GM18508 (cell line): ENCODE results near the gene ZNF550.
A peak's percentile ranks its signal among the peaks of the same experiment; 100 is the strongest.

ENCODE experiments used
- ATAC-seq: cut with Tn5 transposase; IDR thresholded peaks from one replicate; pipeline ENCODE4 v1.9.1; 2021; ENCODE audit warnings: moderate number of reproducible peaks; ENCODE audit not compliant: insufficient read depth, unreplicated experiment

Gene ZNF550

DNA sequence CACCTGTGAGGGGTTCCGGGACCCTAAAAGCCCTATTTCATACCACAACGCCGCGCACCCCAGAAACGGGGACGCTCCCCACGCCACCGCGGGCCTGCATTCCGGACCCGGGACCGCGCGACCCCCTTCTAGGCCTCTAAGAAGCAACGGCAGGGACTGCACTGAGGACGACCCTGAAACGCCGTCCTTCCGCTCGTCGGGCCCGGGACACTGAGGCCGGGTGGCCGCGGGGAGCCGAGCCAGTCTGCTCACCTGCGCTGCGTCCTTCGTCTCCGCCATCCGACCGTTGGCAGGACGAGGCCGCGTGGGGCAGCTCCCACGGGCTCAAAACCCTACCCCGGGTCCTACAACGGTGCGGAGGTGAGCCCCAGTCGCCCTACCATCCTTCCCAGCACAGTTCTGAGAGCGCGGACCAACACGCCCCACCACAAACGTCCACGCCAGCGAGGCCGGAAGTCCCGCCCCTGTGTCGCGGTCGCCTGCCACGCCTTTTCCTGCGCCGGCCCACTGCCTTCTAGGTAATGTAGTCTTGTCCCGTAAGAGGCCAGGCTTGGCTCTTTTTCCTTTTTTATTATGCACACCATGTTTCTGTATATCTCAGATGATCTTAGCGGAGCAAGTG is at the start of gene ZNF550:
ZNF550 (minus strand) TSS at position 460 of the 622 bp plus-strand sequence; CDS start at position 279, 181 bp downstream.
- no peak for ATAC-seq

DNA sequence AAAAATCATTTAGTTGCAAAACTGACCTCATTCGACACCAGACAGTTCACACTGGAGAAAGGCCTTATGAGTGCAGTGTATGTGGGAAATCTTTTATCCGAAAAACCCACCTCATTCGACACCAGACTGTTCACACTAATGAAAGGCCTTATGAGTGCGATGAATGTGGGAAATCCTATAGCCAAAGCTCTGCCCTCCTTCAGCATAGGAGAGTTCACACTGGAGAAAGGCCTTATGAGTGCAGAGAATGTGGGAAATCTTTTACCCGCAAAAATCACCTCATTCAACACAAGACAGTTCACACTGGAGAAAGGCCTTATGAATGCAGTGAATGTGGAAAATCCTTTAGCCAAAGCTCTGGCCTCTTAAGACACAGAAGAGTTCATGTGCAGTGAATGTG is 47.3 kb upstream of the ZNF550 start:
- no peak for ATAC-seq

DNA sequence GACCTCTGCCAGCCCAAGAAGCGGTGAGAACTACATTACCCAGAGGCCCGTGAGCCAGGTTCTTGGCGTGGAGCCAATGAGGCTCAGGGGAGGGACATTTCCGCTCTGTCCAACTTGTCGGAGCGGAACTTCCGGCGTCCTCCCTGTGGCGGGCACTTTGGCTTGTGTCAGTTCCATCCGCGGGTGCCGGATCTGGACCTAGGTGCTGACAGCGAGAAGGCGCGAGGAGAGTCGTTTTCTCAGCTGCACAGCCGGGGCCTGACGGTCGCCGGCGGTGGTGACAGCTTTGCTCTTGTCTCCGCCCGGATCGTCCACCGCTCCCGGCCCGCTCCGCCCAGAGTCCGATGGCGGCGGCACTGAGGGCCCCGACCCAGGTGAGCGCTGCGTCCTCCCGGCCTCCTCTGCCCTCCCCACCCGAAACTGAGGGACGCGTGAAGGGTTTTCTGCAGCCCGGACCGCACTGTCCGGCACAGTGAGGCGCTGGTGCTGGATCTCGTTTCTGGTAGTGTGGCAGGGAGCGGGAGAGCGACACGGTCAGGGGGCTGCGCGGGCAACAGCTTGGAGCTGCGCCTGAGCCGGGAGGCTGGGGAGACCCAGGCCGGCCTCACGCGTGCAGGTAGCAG is 40.2 kb upstream of the ZNF550 start, which contains the start of gene ZNF530:
ZNF530 (plus strand) TSS at position 125 of the 623 bp plus-strand sequence. CDS start 4,461 bp downstream, outside the sequence.
- ATAC-seq, result peak; percentile 84

DNA sequence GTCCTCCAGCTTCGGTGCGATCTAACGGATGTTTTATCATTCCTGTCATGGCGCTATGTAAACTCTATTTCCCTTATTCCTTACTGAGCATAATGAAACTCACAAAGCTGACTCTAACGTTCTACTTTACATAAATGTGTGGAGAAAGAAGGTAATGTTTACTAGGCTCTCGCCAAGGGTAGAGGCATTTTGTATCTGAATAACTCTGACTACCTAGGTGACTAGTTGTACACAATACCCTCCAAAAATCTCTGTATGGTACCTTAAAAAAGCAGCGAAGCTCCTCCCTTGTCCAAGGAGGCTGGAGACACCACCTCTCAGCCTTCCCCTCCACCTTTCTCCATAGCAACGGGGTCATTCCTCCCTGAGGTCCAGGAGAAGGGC is 39.7 kb upstream of the ZNF550 start:
- ATAC-seq, result no peak

DNA sequence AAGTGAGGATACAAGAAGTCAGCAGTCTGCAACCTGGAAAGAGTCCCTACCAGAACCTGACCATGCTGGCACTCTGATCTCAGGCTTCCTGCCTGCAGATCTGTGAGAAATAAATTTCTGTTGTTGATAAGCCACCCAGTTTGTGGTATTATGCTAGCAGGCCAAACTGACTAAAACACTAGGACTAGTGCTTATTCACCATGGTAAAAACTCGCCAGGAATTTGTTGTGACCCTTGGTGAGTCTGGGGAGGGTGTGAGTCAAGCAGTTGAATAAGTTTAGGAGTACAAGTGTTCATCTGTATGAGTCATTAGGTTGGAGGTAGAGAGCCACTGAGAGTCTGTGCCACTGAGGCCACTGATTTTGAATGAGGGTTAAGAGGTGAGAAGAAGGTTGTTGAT is 27.9 kb upstream of the ZNF550 start:
- no peak for ATAC-seq

DNA sequence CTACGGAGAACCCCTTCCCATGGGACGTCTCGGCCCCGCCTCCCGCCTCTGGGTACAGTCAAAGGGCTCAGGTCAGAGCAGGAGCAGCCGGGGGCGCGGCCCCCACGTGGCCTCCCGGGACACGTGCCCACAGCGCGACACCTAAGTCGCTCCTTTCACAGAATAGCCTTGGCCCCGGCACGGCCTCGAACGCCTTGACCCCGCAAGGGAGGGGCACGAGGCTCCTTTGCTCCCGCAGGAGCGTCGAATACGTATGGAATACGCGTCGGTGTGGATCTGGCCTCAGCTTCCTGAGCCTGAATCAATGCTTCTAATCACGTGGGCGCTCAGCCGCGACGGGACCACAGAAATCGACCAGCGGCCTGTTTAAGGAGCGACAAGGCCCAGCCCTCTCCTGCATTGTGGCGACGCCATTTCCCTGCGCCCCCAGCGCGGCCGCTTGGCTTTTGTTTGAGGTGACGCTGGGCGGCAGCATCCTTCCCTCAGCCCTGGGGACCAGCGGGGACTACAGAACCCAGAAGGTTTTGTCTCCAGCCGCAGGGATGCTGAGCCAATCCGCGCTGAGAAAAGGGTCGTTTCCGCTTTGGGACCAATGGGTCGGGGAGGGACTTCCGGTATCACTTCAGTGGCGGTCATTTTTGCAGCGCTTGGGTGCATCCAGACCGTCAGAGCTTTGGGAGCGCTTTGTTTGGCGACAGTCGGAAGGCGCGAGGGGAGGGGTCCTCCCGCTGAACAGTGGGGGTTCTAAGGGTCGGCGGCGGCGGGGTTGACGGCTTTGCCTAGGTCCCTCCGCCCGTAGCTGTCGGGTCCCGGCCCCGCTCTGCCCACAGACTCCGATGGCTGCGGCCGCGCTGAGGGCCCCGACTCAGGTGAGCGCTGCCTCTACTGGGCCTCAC is 24.1 kb upstream of the ZNF550 start, which contains the start of gene ZIK1:
ZIK1 (plus strand) TSS at position 625 of the 896 bp plus-strand sequence; CDS start at position 837, 212 bp downstream.
- peak; percentile 68 for ATAC-seq

DNA sequence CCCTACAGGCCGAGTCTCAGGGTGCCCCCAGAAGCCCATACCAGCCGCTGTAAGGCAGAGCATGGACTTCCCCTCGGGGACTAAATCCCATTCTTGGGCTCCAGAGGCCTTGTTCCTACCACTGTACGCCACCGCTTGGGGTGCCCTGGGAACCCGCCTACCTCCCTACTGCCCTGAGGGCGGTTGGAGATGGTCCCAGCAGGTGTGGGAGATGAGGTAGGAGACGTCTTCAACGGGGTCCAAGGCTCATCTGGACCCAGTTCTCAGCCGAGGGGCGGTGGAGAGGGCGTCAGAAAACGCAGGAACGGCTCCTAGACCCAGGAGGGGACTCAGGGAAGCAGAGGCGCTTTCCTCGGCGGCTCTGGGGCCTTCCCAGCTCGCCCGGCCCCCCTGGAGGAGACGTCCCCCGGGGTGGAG is 23.4 kb upstream of the ZNF550 start:
- ATAC-seq, result no peak

DNA sequence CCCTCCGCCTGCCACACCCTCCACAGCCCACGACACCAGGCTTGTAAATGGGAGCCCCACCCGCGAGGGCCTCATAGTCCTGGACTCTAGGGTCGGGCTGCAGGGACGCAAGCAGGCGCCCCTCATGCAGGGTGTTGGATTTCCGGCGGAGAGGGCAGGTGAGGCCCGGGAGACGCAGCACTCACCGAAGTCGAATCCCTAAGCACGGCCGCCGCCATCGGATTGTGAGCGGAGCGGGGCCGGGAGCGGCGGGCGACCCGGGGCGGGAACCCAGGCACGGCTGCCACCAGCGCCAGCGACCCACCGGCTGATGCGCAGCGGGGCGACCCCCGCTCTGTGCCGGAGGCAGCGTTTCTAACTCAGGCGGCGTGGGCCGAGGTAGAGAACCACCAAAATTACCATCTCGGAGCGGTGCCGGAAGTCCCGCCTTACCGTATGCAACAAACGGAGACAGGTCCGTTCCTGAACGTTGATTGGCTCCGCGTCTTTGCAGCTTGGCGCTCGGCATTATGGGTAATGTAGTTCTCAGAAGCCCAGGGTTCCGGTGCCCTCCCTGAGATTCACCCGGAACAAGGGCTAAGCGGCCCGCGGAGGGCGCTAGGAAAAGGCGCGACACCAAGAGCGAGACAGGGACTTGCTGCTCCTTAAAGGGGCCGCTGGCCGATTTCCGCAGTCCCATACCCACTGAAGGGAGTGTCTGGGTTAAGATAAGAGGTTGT is 19.0 kb upstream of the ZNF550 start, which contains the start of gene ZNF416:
ZNF416 (minus strand) TSS at position 425 of the 719 bp plus-strand sequence; CDS start at position 218, 207 bp downstream.
- ATAC-seq, result peak; percentile 94

DNA sequence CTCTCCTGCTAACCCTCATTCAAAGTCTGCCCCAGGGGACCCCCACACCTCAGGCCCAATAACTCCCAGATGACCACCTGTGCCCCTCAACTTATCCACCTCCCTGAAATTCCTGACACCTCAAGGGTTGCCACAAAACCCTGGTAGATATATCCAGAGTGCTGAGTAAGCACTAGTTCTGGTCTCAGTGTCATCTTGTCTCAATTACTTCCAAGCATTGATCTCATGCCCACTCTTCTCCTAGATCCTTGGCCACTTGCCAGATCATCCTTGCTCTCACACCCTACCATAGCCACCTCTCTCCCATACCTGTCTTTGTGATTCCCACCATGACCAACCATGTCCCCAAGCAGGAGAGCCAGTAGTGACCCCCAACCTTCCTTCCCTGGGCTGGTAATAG is 17.0 kb upstream of the ZNF550 start:
- ATAC-seq, result no peak

DNA sequence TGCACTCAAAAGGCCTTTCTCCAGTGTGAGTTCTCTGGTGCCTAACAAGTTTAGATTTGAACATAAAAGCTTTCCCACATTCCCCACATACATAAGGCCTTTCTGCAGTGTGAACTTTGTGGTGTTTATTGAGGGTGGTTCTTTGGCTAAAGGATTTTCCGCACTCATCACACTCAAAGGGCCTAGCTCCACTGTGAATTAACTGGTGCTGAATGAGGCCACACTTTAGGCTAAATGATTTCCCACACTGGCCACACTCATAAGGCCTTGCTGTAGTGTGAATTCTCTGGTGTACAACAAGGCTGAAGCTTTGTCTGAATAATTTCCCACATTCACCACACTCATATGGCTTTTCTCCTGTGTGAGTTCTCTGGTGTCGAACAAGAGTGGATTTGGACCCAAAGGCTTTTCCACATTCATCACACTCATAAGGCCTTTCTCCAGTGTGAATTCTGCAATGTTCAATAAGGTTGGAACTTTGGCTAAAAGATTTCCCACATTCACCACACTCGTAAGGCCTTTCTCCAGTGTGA is 12.8 kb upstream of the ZNF550 start:
- ATAC-seq, result no peak

DNA sequence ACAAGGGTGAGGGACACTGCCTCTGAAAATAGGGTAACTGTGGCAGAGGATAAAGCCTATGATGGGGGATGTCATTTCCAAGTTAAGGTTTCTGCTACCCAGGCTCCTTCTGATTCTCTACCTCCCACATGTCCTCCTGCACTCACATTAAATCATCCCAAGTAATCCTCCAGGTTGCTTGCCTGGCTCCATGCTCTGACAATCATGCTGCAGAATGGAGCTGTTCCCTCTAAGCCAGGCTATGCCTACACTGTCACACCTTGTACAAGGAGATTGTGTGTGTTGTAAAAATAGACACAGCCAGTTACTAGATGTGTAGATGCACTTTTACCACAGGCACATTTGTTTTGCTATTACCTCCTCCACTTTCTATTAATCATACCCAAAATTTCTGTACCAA is 11.0 kb upstream of the ZNF550 start:
- no peak for ATAC-seq

DNA sequence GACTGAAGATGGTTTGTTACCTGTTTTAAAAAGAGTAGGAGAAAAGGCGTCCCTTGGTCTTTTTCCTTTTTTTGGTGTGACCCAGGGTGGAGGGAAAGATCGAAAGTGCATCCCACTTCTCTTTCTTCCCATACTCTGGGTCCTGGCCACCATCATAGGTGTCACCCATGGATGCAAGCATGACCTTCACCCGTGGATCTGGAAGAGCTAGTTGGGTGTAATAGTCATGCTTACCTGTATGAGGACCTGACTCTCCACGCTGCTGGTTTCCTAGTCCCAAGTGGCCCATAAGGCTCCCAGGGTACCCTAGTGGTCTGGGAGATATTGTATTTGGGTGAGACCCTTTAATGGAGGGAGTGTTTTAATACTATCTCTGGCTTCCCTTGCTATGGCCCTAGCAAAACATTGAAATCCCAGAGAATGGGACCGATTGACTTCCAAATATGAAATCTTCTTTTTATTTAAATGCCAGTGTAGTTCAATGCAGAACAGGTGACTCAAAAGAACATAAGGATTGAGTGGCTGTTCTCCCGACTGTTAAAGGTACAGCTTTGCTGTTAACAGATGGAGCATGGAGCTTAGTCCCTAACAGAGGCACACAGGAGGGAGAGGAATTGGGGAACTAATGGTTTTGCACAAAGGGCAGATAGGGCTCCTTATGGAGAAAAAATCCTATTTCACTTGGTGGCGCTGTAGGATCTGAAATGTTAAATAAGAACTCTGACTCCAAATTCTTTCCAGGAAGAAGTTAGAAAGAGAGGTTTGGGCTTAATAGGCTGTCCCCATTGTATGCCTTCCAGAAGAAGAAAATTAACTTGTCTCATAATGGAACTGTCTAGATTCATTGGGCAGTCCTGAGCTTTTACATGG is 7.0 kb upstream of the ZNF550 start:
- no peak for ATAC-seq

DNA sequence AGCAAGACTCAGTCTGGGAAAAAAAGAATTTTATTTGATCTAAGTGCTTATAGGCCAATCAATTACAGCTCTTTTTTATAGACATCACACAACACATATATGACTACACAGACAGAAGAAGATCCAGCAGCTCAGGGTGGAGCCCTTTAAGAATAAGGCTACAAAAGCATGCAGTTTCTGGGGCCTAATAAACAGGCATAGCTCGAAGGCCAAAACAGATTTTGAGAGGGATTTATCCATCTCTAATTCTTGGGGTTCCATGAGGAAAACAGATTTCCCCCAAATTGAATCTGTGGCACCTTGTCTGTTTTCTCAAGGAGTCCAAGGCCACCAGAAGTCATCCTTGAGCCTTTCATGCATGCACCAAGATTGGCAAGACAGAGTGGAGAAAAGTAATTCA is 3.9 kb upstream of the ZNF550 start:
- ATAC-seq, result no peak

DNA sequence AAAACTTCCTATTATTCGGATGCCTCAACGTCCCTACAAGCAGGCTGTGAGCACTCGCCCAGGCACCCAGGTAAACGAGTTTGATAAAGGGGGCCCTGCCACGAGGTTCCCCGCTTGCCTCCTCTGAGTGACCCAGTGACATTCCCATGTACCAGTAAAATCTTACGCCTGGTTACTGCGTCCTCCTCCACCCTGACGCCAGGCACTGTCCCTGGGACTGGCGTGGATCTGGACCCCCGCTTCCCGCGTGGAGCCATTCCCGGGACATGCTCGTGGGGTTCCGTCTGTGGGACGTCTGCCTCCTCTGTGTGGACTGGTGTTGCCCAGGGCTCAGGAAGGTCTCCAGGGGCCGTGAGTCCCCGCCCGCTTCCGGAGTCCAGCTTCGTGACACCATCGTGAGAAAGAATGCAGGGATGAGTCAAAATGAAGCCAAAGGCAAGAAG is 407 bp upstream of the ZNF550 start:
- no peak for ATAC-seq

DNA sequence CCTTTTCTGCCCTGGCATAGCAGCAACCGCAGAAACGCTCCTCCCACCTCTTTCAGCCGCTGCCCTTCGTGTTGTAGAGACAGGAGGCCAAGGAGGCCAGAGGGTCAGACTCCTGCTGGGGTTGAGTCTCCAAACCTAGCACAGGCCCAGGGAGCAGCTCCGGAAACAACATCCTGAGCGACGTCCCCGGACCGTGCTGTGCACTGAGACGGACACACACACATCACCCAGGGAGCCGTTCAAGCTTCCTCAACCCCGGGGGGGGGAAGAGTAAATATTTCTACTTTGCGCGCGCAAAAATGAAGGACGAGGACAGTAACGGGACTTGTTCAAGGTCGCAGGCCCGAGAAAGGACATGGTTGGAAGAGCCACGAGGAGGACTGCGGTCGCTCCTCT is 657 bp downstream of the ZNF550 start:
- no peak for ATAC-seq

DNA sequence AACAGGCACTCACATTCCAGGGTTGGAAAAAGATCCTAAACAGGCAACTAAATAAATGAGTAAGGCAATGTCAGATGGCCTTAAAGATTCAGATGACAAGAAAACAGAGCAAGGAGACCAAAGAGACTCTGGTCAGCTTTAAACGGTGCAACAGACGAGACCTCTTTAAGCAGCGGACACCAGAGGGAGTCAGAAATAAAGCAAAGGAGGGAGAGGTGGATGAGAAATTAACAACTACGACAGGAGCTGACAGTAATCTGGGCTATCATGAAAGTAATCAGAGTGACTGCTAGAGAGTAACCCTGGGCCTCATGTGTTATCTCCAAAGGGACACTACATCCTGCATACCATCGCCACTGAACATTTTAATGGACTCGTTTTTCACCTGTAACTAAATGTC is 1.1 kb downstream of the ZNF550 start:
- no peak for ATAC-seq

DNA sequence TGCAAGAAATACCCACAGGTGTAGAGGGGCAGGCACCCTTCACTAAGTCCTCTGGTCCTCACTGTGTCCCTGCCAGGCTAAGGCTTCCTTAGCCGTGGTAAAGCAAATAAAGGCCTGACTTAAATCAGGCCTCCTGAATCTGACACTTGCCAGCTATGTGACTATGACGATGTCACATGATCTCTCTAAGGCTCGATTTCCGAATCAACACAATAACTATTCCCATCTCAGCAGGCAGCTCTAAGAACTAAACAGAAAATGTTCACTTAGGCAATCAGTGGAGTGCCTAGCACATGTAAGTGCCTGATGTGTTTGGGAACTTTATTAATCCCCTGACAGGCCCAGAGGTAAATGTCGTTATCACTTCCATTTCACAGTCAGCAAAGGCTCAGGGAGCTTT is 2.0 kb downstream of the ZNF550 start:
- ATAC-seq, result no peak

DNA sequence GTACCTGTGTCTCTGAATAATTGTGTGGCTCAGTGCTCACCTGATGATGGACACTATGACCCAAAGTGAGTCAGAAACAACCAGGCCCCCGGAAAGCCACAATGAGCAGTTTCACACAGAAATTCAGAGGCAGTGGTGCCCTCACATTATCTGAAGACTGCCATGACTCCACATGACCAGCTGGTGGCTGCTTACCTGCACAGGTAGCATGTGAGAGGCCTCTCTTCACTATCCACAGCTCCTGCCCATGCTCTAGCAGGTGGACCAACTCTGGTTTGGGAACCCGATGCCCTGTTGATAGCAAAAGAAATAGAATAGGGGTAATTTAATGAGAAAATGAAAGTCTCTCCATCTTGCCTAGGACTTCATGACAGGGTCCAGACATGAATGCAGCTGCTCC is 7.2 kb downstream of the ZNF550 start:
- no peak for ATAC-seq

DNA sequence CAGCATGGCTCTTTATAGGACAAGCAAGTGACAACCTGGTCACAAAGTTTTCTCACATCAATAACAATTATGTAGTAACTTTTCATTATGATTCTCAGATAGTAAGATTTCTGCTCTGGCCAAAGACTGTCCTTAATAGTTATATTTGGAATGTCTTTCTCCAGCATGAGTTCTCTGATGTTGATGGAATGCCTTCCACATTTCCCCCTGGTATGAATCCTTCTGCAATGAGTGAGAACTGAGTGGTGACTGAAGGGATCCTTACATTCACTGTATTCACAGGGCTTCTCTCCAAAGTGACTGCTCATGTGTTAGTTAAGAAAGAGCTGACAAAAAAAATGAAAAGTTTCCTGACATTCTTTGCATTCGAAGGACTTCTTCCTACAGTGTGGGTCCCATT is 13.2 kb downstream of the ZNF550 start:
- no peak for ATAC-seq
